ENCODE measurements around the gene TAMM41. TPM values are rescaled to one million over a fixed set of nuclear protein-coding genes. Genes with fewer than 3 reads are reported as not detected.

Gene TAMM41
- total RNA-seq, 4 donors from 2014 or later, result 3.6 to 26.8 (median 6.5) TPM

DNA sequence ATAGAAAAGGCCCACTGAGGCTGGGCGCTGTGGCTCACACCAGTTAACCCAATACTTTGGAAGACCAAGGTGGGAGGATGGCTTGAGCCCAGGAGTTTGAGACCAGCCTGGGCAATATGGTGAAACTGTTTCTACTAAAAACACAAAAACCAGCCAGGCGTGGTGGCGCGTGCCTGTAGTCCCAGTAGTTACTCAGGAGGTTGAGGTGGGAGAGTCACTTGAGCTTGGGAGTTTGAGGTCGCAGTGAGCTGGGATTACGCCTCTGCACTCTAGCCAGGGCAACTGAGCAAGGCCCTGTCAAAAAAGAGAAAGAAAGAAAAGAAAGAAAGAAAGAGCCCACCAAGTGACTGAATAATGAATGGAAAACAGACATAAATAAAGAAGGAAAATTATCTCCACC lies 32.0 kb downstream of the TAMM41 start:
- Histone ChIP-seq H3K9me3 (no peaks in the 10 kb centered on the region), H3K4me3 (no peak overlapping the region), H3K36me3 (peaks cover 0 to 65% of the 10 kb centered on the region in 2 donors), H3K4me1 (peaks cover 0 to 18% (median 4%) of the 10 kb centered on the region in 3 donors), H3K27ac (no peak overlapping the region), H3K27me3 (no peaks in the 10 kb centered on the region)
- TF ChIP-seq POLR2AphosphoS5 (IDR thresholded peaks at IDR 0.05), result no peak
- TF ChIP-seq, protein P1, sequence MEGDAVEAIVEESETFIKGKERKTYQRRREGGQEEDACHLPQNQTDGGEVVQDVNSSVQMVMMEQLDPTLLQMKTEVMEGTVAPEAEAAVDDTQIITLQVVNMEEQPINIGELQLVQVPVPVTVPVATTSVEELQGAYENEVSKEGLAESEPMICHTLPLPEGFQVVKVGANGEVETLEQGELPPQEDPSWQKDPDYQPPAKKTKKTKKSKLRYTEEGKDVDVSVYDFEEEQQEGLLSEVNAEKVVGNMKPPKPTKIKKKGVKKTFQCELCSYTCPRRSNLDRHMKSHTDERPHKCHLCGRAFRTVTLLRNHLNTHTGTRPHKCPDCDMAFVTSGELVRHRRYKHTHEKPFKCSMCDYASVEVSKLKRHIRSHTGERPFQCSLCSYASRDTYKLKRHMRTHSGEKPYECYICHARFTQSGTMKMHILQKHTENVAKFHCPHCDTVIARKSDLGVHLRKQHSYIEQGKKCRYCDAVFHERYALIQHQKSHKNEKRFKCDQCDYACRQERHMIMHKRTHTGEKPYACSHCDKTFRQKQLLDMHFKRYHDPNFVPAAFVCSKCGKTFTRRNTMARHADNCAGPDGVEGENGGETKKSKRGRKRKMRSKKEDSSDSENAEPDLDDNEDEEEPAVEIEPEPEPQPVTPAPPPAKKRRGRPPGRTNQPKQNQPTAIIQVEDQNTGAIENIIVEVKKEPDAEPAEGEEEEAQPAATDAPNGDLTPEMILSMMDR (IDR thresholded peaks at IDR 0.05), result no peak
- no peak for TF ChIP-seq POLR2A (IDR thresholded peaks at IDR 0.05)
- TF ChIP-seq EP300 (IDR thresholded peaks at IDR 0.05), result no peak
- 94 to 100% methylated on average over 1 to 5 of the region's 6 CpGs for WGBS, 2 donors (ENCODE audit: low coverage in 1 of 2)
- no peak for ATAC-seq

DNA sequence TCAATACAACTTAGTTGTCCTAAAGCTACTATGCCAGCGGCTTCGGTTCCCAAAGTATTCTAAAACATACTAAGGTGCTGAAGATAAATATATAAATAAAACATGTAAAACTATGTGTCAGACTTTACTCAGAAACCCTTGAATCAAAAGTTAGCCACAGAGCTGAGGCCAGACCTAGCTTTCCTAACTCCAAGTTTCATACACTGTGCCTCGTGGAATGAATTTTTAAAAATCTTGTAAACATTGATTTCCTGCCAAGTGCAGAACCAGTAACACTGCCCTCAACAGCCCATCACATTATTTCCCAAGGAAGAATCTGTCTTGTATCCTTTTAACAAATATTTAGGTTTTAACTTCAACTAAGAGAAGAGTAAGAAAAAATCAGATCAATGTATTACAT lies 36.4 kb downstream of the TAMM41 start:
- peak overlapping the region; percentile 45 to 73 (median 68) for H3K27ac ChIP-seq
- no peak overlapping the region for H3K4me3 ChIP-seq
- TF ChIP-seq POLR2AphosphoS5 (IDR thresholded peaks at IDR 0.05) (peak; percentile 19), EP300 (IDR thresholded peaks at IDR 0.05) (no peak)
- H3K27me3 ChIP-seq, result no peaks in the 10 kb centered on the region
- WGBS, 2 donors (ENCODE audit: low coverage in 1 of 2), result 42 to 49% methylated on average over 2 to 3 of the region's 3 CpGs
- H3K9me3 ChIP-seq, result no peaks in the 10 kb centered on the region
- H3K36me3 ChIP-seq, result peaks cover 0 to 73% of the 10 kb centered on the region in 2 donors
- ATAC-seq, result no peak
- H3K4me1 ChIP-seq, result peaks cover 0 to 26% (median 6%) of the 10 kb centered on the region in 3 donors

- WGBS, 2 donors (ENCODE audit: low coverage in 1 of 2), result 36 to 59% methylated on average over 4 to 6 of the region's 9 CpGs
- Histone ChIP-seq H3K9me3 (no peaks in the 10 kb centered on the region), H3K4me1 (peaks cover 0 to 26% (median 6%) of the 10 kb centered on the region in 3 donors), H3K36me3 (peaks cover 0 to 62% of the 10 kb centered on the region in 2 donors), H3K27ac (peak overlapping the region in 3 of 4 donors; percentile 14 to 70 (median 24)), H3K27me3 (no peaks in the 10 kb centered on the region), H3K4me3 (no peak overlapping the region)
- ATAC-seq, result no peak
- TF ChIP-seq POLR2A (IDR thresholded peaks at IDR 0.05), result no peak
- TF ChIP-seq, protein P1 (IDR thresholded peaks at IDR 0.05), result no peak
- no peak for TF ChIP-seq EP300 (IDR thresholded peaks at IDR 0.05)
- TF ChIP-seq POLR2AphosphoS5 (IDR thresholded peaks at IDR 0.05), result no peak
Observed at GRCh38 chr3:11808231-11808630, 38.5 kb downstream of the TAMM41 start.

DNA sequence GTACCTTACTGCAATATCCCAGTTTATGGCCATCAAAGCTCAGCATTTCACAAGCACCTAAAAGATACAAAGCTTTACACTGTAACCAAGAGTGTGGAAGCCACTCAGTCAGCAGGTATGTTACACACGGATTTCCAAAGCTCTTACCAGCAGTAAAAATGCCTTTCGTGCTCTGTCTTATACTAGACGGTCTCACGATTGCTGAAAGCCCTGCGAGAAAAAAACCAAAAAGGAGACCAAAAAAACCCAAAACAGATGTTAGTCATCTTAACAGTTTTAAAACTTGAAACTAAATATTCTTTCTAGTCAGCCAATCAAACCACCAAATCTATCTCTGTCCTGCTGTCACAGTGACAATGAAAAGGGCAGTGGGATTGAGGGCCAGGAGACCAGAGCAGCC lies 39.0 kb downstream of the TAMM41 start:
- Histone ChIP-seq H3K27ac (peak overlapping the region in 2 of 4 donors; percentile 14 to 24), H3K9me3 (peaks cover 0 to 2% (median 0%) of the 10 kb centered on the region in 3 donors), H3K27me3 (no peaks in the 10 kb centered on the region), H3K36me3 (peaks cover 0 to 62% of the 10 kb centered on the region in 2 donors), H3K4me3 (no peak overlapping the region), H3K4me1 (peaks cover 0 to 26% (median 6%) of the 10 kb centered on the region in 3 donors)
- TF ChIP-seq POLR2A (IDR thresholded peaks at IDR 0.05), result no peak
- TF ChIP-seq POLR2AphosphoS5 (IDR thresholded peaks at IDR 0.05), result no peak
- no peak for TF ChIP-seq EP300 (IDR thresholded peaks at IDR 0.05)
- TF ChIP-seq, protein P1 (IDR thresholded peaks at IDR 0.05), result no peak
- ATAC-seq, result no peak
- WGBS, 2 donors (ENCODE audit: low coverage in 1 of 2), result 71 to 80% methylated on average over 5 of the region's 5 CpGs

- H3K27me3 ChIP-seq, result no peaks in the 10 kb centered on the region
- no peak for ATAC-seq
- peaks cover 0 to 5% (median 0%) of the 10 kb centered on the region in 3 donors for H3K9me3 ChIP-seq
- TF ChIP-seq, protein P1 (IDR thresholded peaks at IDR 0.05), result no peak
- TF ChIP-seq POLR2AphosphoS5 (IDR thresholded peaks at IDR 0.05) (no peak), POLR2A (IDR thresholded peaks at IDR 0.05) (no peak), EP300 (IDR thresholded peaks at IDR 0.05) (no peak)
- H3K27ac ChIP-seq, result no peak overlapping the region
- H3K4me3 ChIP-seq, result no peak overlapping the region
- WGBS, 2 donors (ENCODE audit: low coverage in 1 of 2), result 94% methylated on average over 5 to 6 of the region's 7 CpGs
- H3K4me1 ChIP-seq, result peaks cover 0 to 25% (median 6%) of the 10 kb centered on the region in 3 donors
- peaks cover 0 to 69% of the 10 kb centered on the region in 2 donors for H3K36me3 ChIP-seq
Observed at GRCh38 chr3:11805716-11806115, 41.0 kb downstream of the TAMM41 start.

Data from gastroesophageal sphincter (tissue), 4 donors.